Mesothelial cell of epicardium (in vitro differentiated cells): ENCODE measurements around the gene ARHGAP42. TPM values are rescaled to one million over a fixed set of nuclear protein-coding genes. Genes with fewer than 3 reads are reported as not detected.
A peak's percentile ranks its signal among the peaks of the same experiment; 100 is the strongest.

Experiments
- DNase-seq, 2 experiments: peaks; one replicate each; pipeline ENCODE4 v3.0.0; 2021; ENCODE audit warnings: low spot score in 2 of 2; ENCODE audit not compliant: unreplicated experiment in 2 of 2
- H3K27ac Mint-ChIP-seq: 2 replicates; pipeline ENCODE4 v1.8.0; 2021; ENCODE audit warnings: mixed read lengths
- H3K27me3 Mint-ChIP-seq: 2 replicates; pipeline ENCODE4 v1.8.0; 2021; ENCODE audit warnings: low read depth, mixed read lengths
- H3K36me3 Mint-ChIP-seq: 2 replicates; pipeline ENCODE4 v1.8.0; 2021; ENCODE audit warnings: mixed read lengths
- H3K4me1 Mint-ChIP-seq: 2 replicates; pipeline ENCODE4 v1.8.0; 2021; ENCODE audit warnings: mixed read lengths
- H3K4me3 Mint-ChIP-seq: 2 replicates; pipeline ENCODE4 v1.8.0; 2021; ENCODE audit warnings: mild to moderate bottlenecking, moderate library complexity, mixed read lengths
- H3K9me3 Mint-ChIP-seq: 2 replicates; pipeline ENCODE4 v1.8.0; 2021; ENCODE audit warnings: mixed read lengths
- CTCF ChIP-seq: fragments of 200-600 bp; sonication (generic); IDR thresholded peaks from one replicate; pipeline ENCODE4 v1.5.0; 2021; ENCODE audit warnings: antibody characterized with exemption; ENCODE audit not compliant: unreplicated experiment
- total RNA-seq: library from RNA; stranded (reverse); gene quantifications from 3 replicates; pipeline ENCODE4 v1.2.1, GENCODE V29; 2021

Gene ARHGAP42
- 19.4 to 21.3 TPM (median 20.2 TPM) in 3 replicates for total RNA-seq

GRCh38 chr11:100687054-100687629 is at the start of gene ARHGAP42:
Gene ARHGAP42, plus strand, starts transcription at chr11:100687288. Its CDS starts 391 bp downstream, at chr11:100687679.
- DNase-seq, result peak; percentile 39 to 71

GRCh38 chr11:100637706-100638105 is 49.4 kb upstream of the ARHGAP42 start:
- Mint-ChIP-seq H3K4me3 (no peak overlapping the region), H3K27ac (no peak overlapping the region), H3K4me1 (peaks cover 30% of the 10 kb centered on the region), H3K36me3 (no peaks in the 10 kb centered on the region), H3K9me3 (no peaks in the 10 kb centered on the region), H3K27me3 (no peaks in the 10 kb centered on the region)
- TF ChIP-seq CTCF, result no peak
- DNase-seq, result no peak

More at GRCh38 chr11:100687054-100687629, at the start of gene ARHGAP42:
- TF ChIP-seq CTCF, result no peak
- Mint-ChIP-seq H3K27me3 (no peaks in the 10 kb centered on the region), H3K4me1 (peaks cover 42% of the 10 kb centered on the region), H3K4me3 (peak within 1 kb of the TSS; percentile 99), H3K36me3 (peaks cover 2% of the 10 kb centered on the region), H3K27ac (peak within 1 kb of the TSS; percentile 94), H3K9me3 (no peaks in the 10 kb centered on the region)

GRCh38 chr11:100638648-100639047 is 48.4 kb upstream of the ARHGAP42 start:
- Mint-ChIP-seq H3K27me3 (no peaks in the 10 kb centered on the region), H3K4me3 (no peak overlapping the region), H3K4me1 (peaks cover 27% of the 10 kb centered on the region), H3K36me3 (no peaks in the 10 kb centered on the region), H3K9me3 (no peaks in the 10 kb centered on the region), H3K27ac (peak overlapping the region; percentile 13)
- DNase-seq, result no peak
- no peak for TF ChIP-seq CTCF

GRCh38 chr11:100639140-100639539 is 47.9 kb upstream of the ARHGAP42 start:
- Mint-ChIP-seq H3K27me3 (no peaks in the 10 kb centered on the region), H3K9me3 (no peaks in the 10 kb centered on the region), H3K4me3 (peak overlapping the region; percentile 26), H3K27ac (peak overlapping the region; percentile 77), H3K36me3 (no peaks in the 10 kb centered on the region), H3K4me1 (peaks cover 27% of the 10 kb centered on the region)
- TF ChIP-seq CTCF, result no peak
- no peak for DNase-seq

- no peaks in the 10 kb centered on the region for H3K36me3 Mint-ChIP-seq
These were observed 47.0 kb upstream of the ARHGAP42 start for GRCh38 chr11:100640071-100640470.

More at GRCh38 chr11:100640071-100640470, 47.0 kb upstream of the ARHGAP42 start:
- no peaks in the 10 kb centered on the region for H3K27me3 Mint-ChIP-seq
- H3K4me3 Mint-ChIP-seq, result no peak overlapping the region
- H3K27ac Mint-ChIP-seq, result peak overlapping the region; percentile 64
- peaks cover 33% of the 10 kb centered on the region for H3K4me1 Mint-ChIP-seq
- no peak for TF ChIP-seq CTCF
- H3K9me3 Mint-ChIP-seq, result no peaks in the 10 kb centered on the region
- DNase-seq, result no peak
